LNCaP clone FGC (cell line): ENCODE measurements around the gene DOLPP1.

Experiments used
- DNase-seq: peaks from one replicate; pipeline ENCODE4 v3.0.0-alpha.2; 2011; ENCODE audit warnings: low read depth
- H3K4me3 ChIP-seq: 2 replicates; pipeline ENCODE4 v1.5.1; 2011; ENCODE audit warnings: mild to moderate bottlenecking, low read depth, low read length, control low read depth
- TF ChIP-seq, protein P1 (sequence below): IDR thresholded peaks from 2 replicates; pipeline ENCODE4 v1.5.1; 2012; ENCODE audit warnings: mild to moderate bottlenecking; ENCODE audit not compliant: control insufficient read depth, insufficient read depth; ENCODE audit errors: extremely low read depth

DOLPP1 gene

DNA sequence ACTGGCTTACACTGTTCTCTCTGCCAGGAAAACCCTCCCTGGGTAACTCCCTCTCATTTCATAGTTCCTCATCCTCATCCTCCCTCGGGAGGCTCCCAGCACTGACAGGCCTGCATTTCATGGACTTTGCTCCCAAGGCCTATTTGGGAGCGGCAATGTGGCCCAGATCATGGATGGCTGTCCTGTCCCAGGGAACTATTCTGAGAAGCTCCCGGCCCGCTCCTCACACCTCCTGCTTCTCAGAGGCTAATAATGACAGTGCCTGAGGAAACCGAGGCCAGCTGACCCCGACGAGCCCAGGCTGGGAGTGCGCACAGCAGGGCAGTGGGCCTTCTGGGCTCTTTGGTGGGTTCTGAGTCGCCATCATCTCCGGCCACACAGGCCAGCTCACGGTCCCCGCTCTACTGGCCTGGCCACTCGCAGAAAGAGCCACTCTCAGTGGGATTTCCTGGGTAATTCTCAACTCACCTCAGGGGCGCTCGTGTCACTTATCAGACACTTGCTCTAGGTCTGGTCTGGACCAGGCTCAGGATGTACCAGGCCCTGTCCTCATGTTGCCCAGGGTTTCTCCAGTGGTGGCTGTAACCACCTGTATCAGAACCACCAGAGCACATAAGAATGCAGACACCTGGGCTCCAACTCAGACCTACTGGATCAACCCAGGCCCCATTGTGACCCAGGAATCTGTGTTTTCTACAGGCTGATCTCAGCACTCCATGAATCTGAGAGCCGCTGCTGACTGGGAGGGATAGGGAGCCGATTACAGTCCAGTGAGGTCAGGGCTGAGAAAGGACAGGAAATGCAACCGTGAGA lies 2.0 kb upstream of the DOLPP1 start:
- H3K4me3 ChIP-seq = no peak overlapping the region
- TF ChIP-seq, protein P1, sequence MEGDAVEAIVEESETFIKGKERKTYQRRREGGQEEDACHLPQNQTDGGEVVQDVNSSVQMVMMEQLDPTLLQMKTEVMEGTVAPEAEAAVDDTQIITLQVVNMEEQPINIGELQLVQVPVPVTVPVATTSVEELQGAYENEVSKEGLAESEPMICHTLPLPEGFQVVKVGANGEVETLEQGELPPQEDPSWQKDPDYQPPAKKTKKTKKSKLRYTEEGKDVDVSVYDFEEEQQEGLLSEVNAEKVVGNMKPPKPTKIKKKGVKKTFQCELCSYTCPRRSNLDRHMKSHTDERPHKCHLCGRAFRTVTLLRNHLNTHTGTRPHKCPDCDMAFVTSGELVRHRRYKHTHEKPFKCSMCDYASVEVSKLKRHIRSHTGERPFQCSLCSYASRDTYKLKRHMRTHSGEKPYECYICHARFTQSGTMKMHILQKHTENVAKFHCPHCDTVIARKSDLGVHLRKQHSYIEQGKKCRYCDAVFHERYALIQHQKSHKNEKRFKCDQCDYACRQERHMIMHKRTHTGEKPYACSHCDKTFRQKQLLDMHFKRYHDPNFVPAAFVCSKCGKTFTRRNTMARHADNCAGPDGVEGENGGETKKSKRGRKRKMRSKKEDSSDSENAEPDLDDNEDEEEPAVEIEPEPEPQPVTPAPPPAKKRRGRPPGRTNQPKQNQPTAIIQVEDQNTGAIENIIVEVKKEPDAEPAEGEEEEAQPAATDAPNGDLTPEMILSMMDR = no peak
- DNase-seq = no peak

DNA sequence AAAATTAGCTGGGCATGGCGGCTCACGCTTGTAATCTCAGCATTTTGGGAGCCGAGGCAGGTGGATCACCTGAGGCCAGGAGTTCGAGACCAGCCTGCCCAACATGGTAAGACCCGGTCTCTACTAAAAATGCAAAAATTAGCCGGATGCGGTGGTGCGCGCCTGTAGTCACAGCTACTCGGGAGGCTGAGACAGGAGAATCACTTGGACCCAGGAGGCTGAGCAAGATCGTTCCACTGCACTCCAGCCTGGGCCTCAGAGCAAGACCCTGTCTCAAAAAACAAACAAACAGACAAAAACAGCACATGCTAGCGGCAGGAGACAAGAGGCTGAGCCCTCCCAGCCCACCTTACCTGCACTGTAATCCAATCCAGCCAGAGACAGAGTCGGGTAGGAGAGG lies 1.1 kb upstream of the DOLPP1 start:
- TF ChIP-seq, protein P1 = no peak
- no peak for DNase-seq
- peak overlapping the region; percentile 87 for H3K4me3 ChIP-seq

DNA sequence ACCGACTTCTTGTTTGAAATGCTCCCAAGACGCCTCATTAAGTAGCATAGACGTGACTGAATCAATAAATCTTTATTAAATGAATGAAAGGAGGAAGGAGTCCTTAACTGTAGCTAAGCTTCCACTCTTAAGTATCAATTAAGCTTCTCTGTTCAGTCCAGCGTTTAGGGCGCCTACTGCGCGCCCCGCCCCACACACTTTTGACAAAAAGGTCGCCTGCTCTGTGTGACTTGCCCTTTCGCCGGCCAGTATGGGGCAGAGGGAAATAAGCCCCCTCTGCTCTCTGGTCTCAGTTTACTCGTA lies 662 bp upstream of the DOLPP1 start:
- TF ChIP-seq, protein P1 = no peak
- H3K4me3 ChIP-seq = peak overlapping the region; percentile 87
- no peak for DNase-seq

DNA sequence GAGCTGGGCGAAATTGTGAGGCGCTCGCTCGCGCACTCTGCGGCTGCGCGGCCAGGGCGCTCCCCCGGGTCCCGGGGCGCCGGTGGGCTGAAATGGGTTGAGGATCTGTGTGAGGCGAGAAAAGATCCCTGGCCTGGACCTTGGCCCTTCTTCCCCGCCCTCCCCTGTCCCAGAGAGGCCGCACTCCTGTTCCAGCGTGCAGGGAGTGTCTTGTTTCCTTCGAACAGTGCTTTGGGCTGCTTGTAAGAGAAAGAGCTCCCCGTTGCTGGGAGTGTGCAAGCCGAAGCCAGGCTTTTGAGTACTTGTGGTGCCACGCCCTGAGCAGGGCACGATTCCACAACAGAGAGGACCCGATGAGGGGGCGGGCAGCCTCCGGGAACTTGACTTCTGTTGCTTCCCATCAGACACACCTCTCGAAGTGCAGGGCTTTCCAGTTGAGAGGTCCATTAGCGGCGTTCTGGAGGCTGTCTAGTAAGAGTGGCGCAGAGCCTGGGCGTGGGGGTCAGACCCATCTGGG lies 535 bp downstream of the DOLPP1 start:
- TF ChIP-seq, protein P1 = no peak
- H3K4me3 ChIP-seq = peak overlapping the region; percentile 87
- no peak for DNase-seq

DNA sequence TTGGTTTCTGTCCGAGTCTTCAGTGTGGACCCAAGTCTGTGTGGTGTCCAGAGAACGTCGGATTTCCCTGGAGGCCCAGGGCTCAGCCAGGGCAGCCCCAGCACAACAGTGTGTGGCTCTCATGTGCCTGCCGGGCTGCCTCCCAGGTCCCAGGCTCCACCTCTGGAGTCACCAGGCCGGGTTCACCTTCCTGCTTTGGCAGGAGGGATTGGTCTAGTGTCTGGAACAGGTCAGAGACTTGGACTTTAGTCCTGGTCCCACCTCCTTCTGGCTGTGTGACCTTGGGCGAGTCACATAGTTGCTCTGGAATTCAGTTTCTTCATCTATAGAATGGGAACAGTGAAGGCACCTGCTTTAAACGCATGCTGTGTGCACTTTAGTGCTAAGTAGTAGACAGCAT lies 3.2 kb downstream of the DOLPP1 start:
- TF ChIP-seq, protein P1 = no peak
- H3K4me3 ChIP-seq = no peak overlapping the region
- no peak for DNase-seq

DNA sequence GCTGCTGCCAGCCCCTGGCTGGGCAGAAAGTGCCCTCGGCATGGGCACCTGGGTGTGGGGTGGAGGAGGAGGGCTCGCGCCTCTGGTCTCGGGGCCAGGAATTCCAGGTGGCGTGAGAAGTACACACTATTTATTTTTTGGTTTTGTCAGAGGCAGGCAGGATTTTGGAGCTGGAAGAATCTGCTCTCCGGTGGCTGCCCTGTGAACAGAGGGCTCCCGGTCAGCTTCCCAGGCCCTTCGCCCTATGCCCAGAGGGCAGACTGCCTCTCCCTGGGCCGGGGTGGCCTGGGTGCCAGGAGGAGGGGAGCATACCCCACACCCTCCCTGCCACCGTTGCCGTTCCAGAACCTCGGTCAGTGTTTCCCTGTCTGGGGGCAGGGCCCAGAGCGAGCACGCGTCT lies 8.3 kb downstream of the DOLPP1 start:
- no peak for DNase-seq
- no peak overlapping the region for H3K4me3 ChIP-seq
- TF ChIP-seq, protein P1 = no peak
